HepG2 (cell line): ENCODE results near the gene AFAP1. TPM values are rescaled to one million over a fixed set of nuclear protein-coding genes. Genes with fewer than 3 reads are reported as not detected.
A peak's percentile ranks its signal among the peaks of the same experiment; 100 is the strongest.

Experiments used
- ASH2L ChIP-seq: fragments of 300-600, 200-600 bp; sonication (generic); IDR thresholded peaks from 2 replicates; pipeline ENCODE4 v1.7.0; 2017; ENCODE audit warnings: low read depth, mild to moderate bottlenecking, moderate library complexity, mixed read lengths, low read length; ENCODE audit not compliant: insufficient read length
- FOSL2 ChIP-seq: sonication (generic); formaldehyde crosslinking; IDR thresholded peaks from 2 replicates; pipeline ENCODE4 v1.4.0; 2020; ENCODE audit warnings: missing genetic modification reagents
- HDAC1 ChIP-seq: sonication (generic); formaldehyde crosslinking; IDR thresholded peaks from 2 replicates; pipeline ENCODE4 v1.5.1; 2020; ENCODE audit warnings: mild to moderate bottlenecking, missing genetic modification reagents
- PAXIP1 ChIP-seq: sonication (generic); formaldehyde crosslinking; conservative IDR thresholded peaks from 2 replicates; pipeline ENCODE4 v1.4.0; 2020; ENCODE audit warnings: mild to moderate bottlenecking, missing genetic modification reagents, moderate library complexity
- RORA ChIP-seq: sonication (generic); formaldehyde crosslinking; IDR thresholded peaks from 2 replicates; pipeline ENCODE4 v1.5.0; 2020; ENCODE audit warnings: mild to moderate bottlenecking, missing genetic modification reagents, moderate library complexity
- SCMH1 ChIP-seq: sonication (generic); formaldehyde crosslinking; IDR thresholded peaks from 2 replicates; pipeline ENCODE4 v1.9.0; 2021; ENCODE audit warnings: missing genetic modification reagents, mild to moderate bottlenecking, borderline replicate concordance
- SKI ChIP-seq: fragments of 450-650 bp; IDR thresholded peaks from one replicate; pipeline ENCODE4 v1.6.1; 2018; ENCODE audit warnings: mild to moderate bottlenecking; ENCODE audit not compliant: partially characterized antibody
- SOX5 ChIP-seq: IDR thresholded peaks from 2 replicates; pipeline ENCODE4 v1.6.1; 2016; ENCODE audit warnings: borderline replicate concordance
- TCF7 ChIP-seq: sonication (generic); IDR thresholded peaks from 2 replicates; pipeline ENCODE4 v1.6.1; 2016; ENCODE audit warnings: antibody characterized with exemption, low read depth
- THAP9 ChIP-seq: sonication (generic); formaldehyde crosslinking; IDR thresholded peaks from 2 replicates; pipeline ENCODE4; 2020; ENCODE audit warnings: missing genetic modification reagents, mild to moderate bottlenecking, borderline replicate concordance
- WIZ ChIP-seq: sonication (generic); formaldehyde crosslinking; IDR thresholded peaks from 2 replicates; pipeline ENCODE4 v1.5.1; 2020; ENCODE audit warnings: mild to moderate bottlenecking, missing genetic modification reagents
- ZBTB42 ChIP-seq: sonication (generic); formaldehyde crosslinking; IDR thresholded peaks from 2 replicates; pipeline ENCODE4 v1.5.0; 2020; ENCODE audit warnings: mild to moderate bottlenecking, missing genetic modification reagents
- ZFP36 ChIP-seq: fragments of 150-350 bp; IDR thresholded peaks from 2 replicates; pipeline ENCODE4 v1.6.1; 2018; ENCODE audit warnings: borderline replicate concordance, low read length, low read depth; ENCODE audit not compliant: partially characterized antibody
- ZNF18 ChIP-seq: sonication (generic); formaldehyde crosslinking; IDR thresholded peaks from 2 replicates; pipeline ENCODE4 v1.8.0; 2022; ENCODE audit warnings: mild to moderate bottlenecking, missing genetic modification reagents; ENCODE audit not compliant: insufficient replicate concordance
- ZNF33B ChIP-seq: sonication (generic); formaldehyde crosslinking; IDR thresholded peaks from 2 replicates; pipeline ENCODE4 v1.5.1; 2020; ENCODE audit warnings: mild to moderate bottlenecking, missing genetic modification reagents
- ZNF430 ChIP-seq: sonication (generic); formaldehyde crosslinking; IDR thresholded peaks from 2 replicates; pipeline ENCODE4 v1.9.0; 2021; ENCODE audit warnings: mild to moderate bottlenecking, missing genetic modification reagents
- ZNF639 ChIP-seq: conservative IDR thresholded peaks from 2 replicates; pipeline ENCODE4 v1.6.1; 2018; ENCODE audit warnings: missing genetic modification reagents
- ZNF691 ChIP-seq: sonication (generic); formaldehyde crosslinking; IDR thresholded peaks from 2 replicates; pipeline ENCODE4 v1.4.0; 2020; ENCODE audit warnings: missing genetic modification reagents, low read depth, mild to moderate bottlenecking, borderline replicate concordance
- polyA plus RNA-seq, 8 experiments: library from polyadenylated mRNA; depleted of rRNA in 3 of 8; stranded (reverse) in 7 of 8; unstranded in 1 of 8; fragments of >200 nt; fragmentation: Illumina TruSeq in 4 of 8; extraction: Trizol in 4 of 8; gene quantifications; 2 replicates each; pipeline versions ENCODE4 v1.2.1 to v1.2.3, GENCODE V29; 2011 to 2016; ENCODE audit warnings: low read depth in 4 of 8, missing spikeins in 1 of 8, mixed read lengths in 1 of 8; ENCODE audit not compliant: insufficient read depth in 1 of 8
- total RNA-seq, 5 experiments: library from RNA; depleted of rRNA; stranded (reverse); fragments of >200 nt; fragmentation: Illumina TruSeq; extraction: Trizol; gene quantifications; 2 replicates each; pipeline ENCODE4 v1.2.3, GENCODE V29; 2016; ENCODE audit warnings: low read depth in 1 of 5

AFAP1 gene
- total and polyA plus RNA-seq, 2 of the 13 experiments (the other 11 are each of a cell fraction or from before 2014, with no cell fraction given), result 2.5 TPM

- TF ChIP-seq PAXIP1, result peak; percentile 69
- no peak for TF ChIP-seq TCF7
- TF ChIP-seq SKI, result no peak
- no peak for TF ChIP-seq WIZ (CRISPR knock-in tag)
- TF ChIP-seq ZNF639 (CRISPR knock-in tag), result no peak
- no peak for TF ChIP-seq ZFP36
- no peak for TF ChIP-seq ZBTB42 (CRISPR knock-in tag)
- TF ChIP-seq ZNF18 (CRISPR knock-in tag), result no peak
- TF ChIP-seq SOX5 (CRISPR knock-in tag), result 0 out of 2 replicates have a peak, but pooled peaks have one; percentile 27
- TF ChIP-seq ZNF33B, result no peak
- TF ChIP-seq ZNF430 (CRISPR knock-in tag), result no peak
- no peak for TF ChIP-seq THAP9 (CRISPR knock-in tag)
- no peak for TF ChIP-seq ZNF691 (CRISPR knock-in tag)
- TF ChIP-seq RORA, result no peak
- no peak for TF ChIP-seq FOSL2 (CRISPR knock-in tag)
- TF ChIP-seq SCMH1 (CRISPR knock-in tag), result no peak
- TF ChIP-seq HDAC1 (CRISPR knock-in tag), result no peak
- TF ChIP-seq ASH2L, result peak; percentile 34
These were observed 5.0 kb upstream of the AFAP1 start (continued) for GRCh38 chr4:7944599-7945220.
